NCI-H1092 (cell line): ENCODE data around the gene ZNF333.
"Not testable (repeated sequence)": the region's sequence is repeated elsewhere in the genome, so short reads cannot be mapped to it uniquely, and the experiment has no call there.

Source experiments
- DNase-seq: peaks from one replicate; lab custom pipeline; 2025; lab: John Stamatoyannopoulos, UW

ZNF333 gene

GRCh38 chr19:14699641-14700040 lies 9.8 kb downstream of the ZNF333 start:
- no peak for DNase-seq

- no peak for DNase-seq
Measured at GRCh38 chr19:14700711-14701375, 11.0 kb downstream of the ZNF333 start.

GRCh38 chr19:14703833-14704232 lies 14.0 kb downstream of the ZNF333 start:
- no peak for DNase-seq

- DNase-seq: no peak
Measured at GRCh38 chr19:14704450-14704849, 14.6 kb downstream of the ZNF333 start.

GRCh38 chr19:14715841-14716240 lies 26.0 kb downstream of the ZNF333 start:
- no peak for DNase-seq

GRCh38 chr19:14718522-14719116 lies 28.8 kb downstream of the ZNF333 start:
- no peak for DNase-seq

- DNase-seq: no peak
Measured at GRCh38 chr19:14719162-14719561, 29.3 kb downstream of the ZNF333 start.

- DNase-seq: no peak
Measured at GRCh38 chr19:14722127-14722526, 32.3 kb downstream of the ZNF333 start.

- DNase-seq: no peak
Measured at GRCh38 chr19:14728595-14728994, 38.7 kb downstream of the ZNF333 start.

- DNase-seq: no peak
Measured at GRCh38 chr19:14731200-14731599, 41.4 kb downstream of the ZNF333 start.

- no peak for DNase-seq
Measured at GRCh38 chr19:14732510-14732909, 42.7 kb downstream of the ZNF333 start.

GRCh38 chr19:14733574-14733973 lies 43.7 kb downstream of the ZNF333 start:
- no peak for DNase-seq

- DNase-seq: no peak
Measured at GRCh38 chr19:14735915-14736314, 46.1 kb downstream of the ZNF333 start.

GRCh38 chr19:14746886-14747285 lies 57.0 kb downstream of the ZNF333 start:
- DNase-seq: no peak

GRCh38 chr19:14748601-14749000 lies 58.8 kb downstream of the ZNF333 start:
- DNase-seq: no peak

- DNase-seq: no peak
Measured at GRCh38 chr19:14758816-14759215, 69.0 kb downstream of the ZNF333 start.

- DNase-seq: no peak
Measured at GRCh38 chr19:14761607-14762006, 71.8 kb downstream of the ZNF333 start.

- DNase-seq: no peak
Measured at GRCh38 chr19:14762111-14762510, 72.3 kb downstream of the ZNF333 start.

GRCh38 chr19:14763497-14764145 lies 73.8 kb downstream of the ZNF333 start:
- no peak for DNase-seq

GRCh38 chr19:14764401-14764800 lies 74.6 kb downstream of the ZNF333 start:
- no peak for DNase-seq

- DNase-seq: not testable (repeated sequence)
Measured at GRCh38 chr19:14765403-14765802, 75.6 kb downstream of the ZNF333 start.

GRCh38 chr19:14765841-14766240 lies 76.0 kb downstream of the ZNF333 start:
- not testable (repeated sequence) for DNase-seq

GRCh38 chr19:14767466-14767971 lies 77.7 kb downstream of the ZNF333 start:
- no peak for DNase-seq
